Fibroblast of lung (primary cell): ENCODE measurements around the gene GPHN. TPM values are rescaled to one million over a fixed set of nuclear protein-coding genes. Genes with fewer than 3 reads are reported as not detected.
"Not testable (repeated sequence)": the region's sequence is repeated elsewhere in the genome, so short reads cannot be mapped to it uniquely, and the experiment has no call there.

ENCODE experiments used
- DNase-seq, 2 donors: peaks; one replicate each; pipeline versions ENCODE4 v3.0.0 to v3.0.0-alpha.2; 2010; ENCODE audit warnings: low read depth in 2 of 2
- H2AFZ ChIP-seq: 2 replicates; pipeline ENCODE4 v1.5.1; 2012; ENCODE audit warnings: low read length, control low read depth, inconsistent platforms
- H3K27ac ChIP-seq: 2 replicates; pipeline ENCODE4 v1.5.1; 2011; ENCODE audit warnings: low read length, control low read depth; ENCODE audit not compliant: insufficient read depth
- H3K27me3 ChIP-seq: 2 replicates; pipeline ENCODE4 v1.5.1; 2011; ENCODE audit warnings: mild to moderate bottlenecking, low read length; ENCODE audit not compliant: control insufficient read depth, insufficient read depth
- H3K36me3 ChIP-seq: 2 replicates; pipeline ENCODE4 v1.5.1; 2011; ENCODE audit warnings: low read length; ENCODE audit not compliant: control insufficient read depth, insufficient read depth
- H3K4me1 ChIP-seq: 2 replicates; pipeline ENCODE4 v1.5.1; 2011; ENCODE audit warnings: low read length; ENCODE audit not compliant: control insufficient read depth, insufficient read depth; ENCODE audit errors: extremely low read depth
- H3K4me2 ChIP-seq: 2 replicates; pipeline ENCODE4 v1.5.1; 2011; ENCODE audit warnings: low read length, control low read depth; ENCODE audit not compliant: insufficient read depth; ENCODE audit errors: extremely low read depth
- H3K4me3 ChIP-seq, 4 experiments: fragments of 200-600 bp in 1 of 4; sonication (generic) in 1 of 4; replicated peaks in 1 of 4; 2 replicates each; pipeline ENCODE4 v1.5.1; 2011 to 2016; ENCODE audit warnings: low read length in 4 of 4, low read depth in 3 of 4, mild to moderate bottlenecking in 3 of 4, control low read depth in 2 of 4, inconsistent platforms in 1 of 4, mixed read lengths in 1 of 4; ENCODE audit not compliant: insufficient read depth in 1 of 4; ENCODE audit errors: control extremely low read depth in 1 of 4
- H3K79me2 ChIP-seq: 2 replicates; pipeline ENCODE4 v1.5.1; 2012; ENCODE audit warnings: mild to moderate bottlenecking, low read length, inconsistent platforms; ENCODE audit not compliant: control insufficient read depth, insufficient read depth
- H3K9ac ChIP-seq: 2 replicates; pipeline ENCODE4 v1.5.1; 2011; ENCODE audit warnings: mild to moderate bottlenecking, low read length, control low read depth; ENCODE audit not compliant: insufficient read depth
- H3K9me3 ChIP-seq: 2 replicates; pipeline ENCODE4 v1.5.1; 2012; ENCODE audit warnings: low read depth, low read length; ENCODE audit not compliant: control insufficient read depth, insufficient read depth
- H4K20me1 ChIP-seq: 2 replicates; pipeline ENCODE4 v1.5.1; 2011; ENCODE audit warnings: low read length; ENCODE audit not compliant: control insufficient read depth, insufficient read depth; ENCODE audit errors: extremely low read depth
- CTCF ChIP-seq, 2 donors: IDR thresholded peaks in 1 of 2; conservative IDR thresholded peaks in 1 of 2; 1 replicate in 1 of 2; 2 replicates in 1 of 2; pipeline ENCODE4 v1.5.1; 2011 to 2012; ENCODE audit warnings: low read length in 2 of 2, control low read depth in 1 of 2, inconsistent platforms in 1 of 2, low read depth in 1 of 2, mild to moderate bottlenecking in 1 of 2
- EZH2 ChIP-seq: IDR thresholded peaks from 2 replicates; pipeline ENCODE4 v1.5.1; 2012; ENCODE audit warnings: low read length, control low read depth, mild to moderate bottlenecking; ENCODE audit errors: missing control alignments
- polyA plus RNA-seq, 2 donors: library from polyadenylated mRNA; depleted of rRNA in 1 of 2; stranded (reverse) in 1 of 2; unstranded in 1 of 2; fragments of >200 nt; gene quantifications; 2 replicates each; pipeline ENCODE4 v1.2.1, GENCODE V29; 2011 to 2012; ENCODE audit warnings: missing spikeins in 1 of 2
- total RNA-seq: library from RNA; depleted of rRNA; stranded (reverse); fragments of >200 nt; gene quantifications from 2 replicates; pipeline ENCODE4 v1.2.1, GENCODE V29; 2014

GPHN gene
- total and polyA plus RNA-seq, 2 donors (not counting 1 experiment from before 2014, with no cell fraction given), result 8.3 to 13.9 TPM

GRCh38 chr14:66575014-66575413, 67.1 kb downstream of the GPHN start:
- Histone ChIP-seq H3K9me3 (no peaks in the 10 kb centered on the region), H3K4me3 (no peak overlapping the region), H3K79me2 (no peaks in the 10 kb centered on the region), H3K36me3 (no peaks in the 10 kb centered on the region), H3K4me1 (no peaks in the 10 kb centered on the region), H3K27me3 (no peaks in the 10 kb centered on the region), H3K4me2 (no peak overlapping the region), H4K20me1 (no peaks in the 10 kb centered on the region), H3K9ac (no peak overlapping the region), H2AFZ (no peak overlapping the region), H3K27ac (no peak overlapping the region)
- TF ChIP-seq CTCF (conservative IDR thresholded peaks at IDR 0.05 in 1 of 2, IDR thresholded peaks at IDR 0.05 in 1 of 2; ENCODE audit: low read depth in 1 of 2, low read length in 2 of 2) (no peak), EZH2 (no peak)
- no peak for DNase-seq

GRCh38 chr14:66575939-66576338, 68.0 kb downstream of the GPHN start:
- no peak overlapping the region for H3K4me3 ChIP-seq
- TF ChIP-seq CTCF (conservative IDR thresholded peaks at IDR 0.05 in 1 of 2, IDR thresholded peaks at IDR 0.05 in 1 of 2; ENCODE audit: low read depth in 1 of 2, low read length in 2 of 2) (no peak), EZH2 (no peak)
- no peak overlapping the region for H3K4me2 ChIP-seq
- no peaks in the 10 kb centered on the region for H3K4me1 ChIP-seq
- H3K27ac ChIP-seq, result no peak overlapping the region
- no peaks in the 10 kb centered on the region for H3K79me2 ChIP-seq
- H2AFZ ChIP-seq, result no peak overlapping the region
- no peaks in the 10 kb centered on the region for H3K27me3 ChIP-seq
- H3K9ac ChIP-seq, result no peak overlapping the region
- no peaks in the 10 kb centered on the region for H4K20me1 ChIP-seq
- no peak for DNase-seq
- no peaks in the 10 kb centered on the region for H3K9me3 ChIP-seq
- no peaks in the 10 kb centered on the region for H3K36me3 ChIP-seq

GRCh38 chr14:66587753-66588152, 79.8 kb downstream of the GPHN start:
- not testable (repeated sequence) for H3K27ac ChIP-seq, H3K9ac ChIP-seq, H3K4me1 ChIP-seq, H3K4me2 ChIP-seq, DNase-seq, H3K27me3 ChIP-seq, H2AFZ ChIP-seq, H3K36me3 ChIP-seq, H3K79me2 ChIP-seq, H3K9me3 ChIP-seq, H3K4me3 ChIP-seq, H4K20me1 ChIP-seq
